Measurements from ENCODE around the gene RALY.
A peak's percentile ranks its signal among the peaks of the same experiment; 100 is the strongest.
"Not testable (repeated sequence)": the region's sequence is repeated elsewhere in the genome, so short reads cannot be mapped to it uniquely, and the experiment has no call there.

Gene RALY

DNA sequence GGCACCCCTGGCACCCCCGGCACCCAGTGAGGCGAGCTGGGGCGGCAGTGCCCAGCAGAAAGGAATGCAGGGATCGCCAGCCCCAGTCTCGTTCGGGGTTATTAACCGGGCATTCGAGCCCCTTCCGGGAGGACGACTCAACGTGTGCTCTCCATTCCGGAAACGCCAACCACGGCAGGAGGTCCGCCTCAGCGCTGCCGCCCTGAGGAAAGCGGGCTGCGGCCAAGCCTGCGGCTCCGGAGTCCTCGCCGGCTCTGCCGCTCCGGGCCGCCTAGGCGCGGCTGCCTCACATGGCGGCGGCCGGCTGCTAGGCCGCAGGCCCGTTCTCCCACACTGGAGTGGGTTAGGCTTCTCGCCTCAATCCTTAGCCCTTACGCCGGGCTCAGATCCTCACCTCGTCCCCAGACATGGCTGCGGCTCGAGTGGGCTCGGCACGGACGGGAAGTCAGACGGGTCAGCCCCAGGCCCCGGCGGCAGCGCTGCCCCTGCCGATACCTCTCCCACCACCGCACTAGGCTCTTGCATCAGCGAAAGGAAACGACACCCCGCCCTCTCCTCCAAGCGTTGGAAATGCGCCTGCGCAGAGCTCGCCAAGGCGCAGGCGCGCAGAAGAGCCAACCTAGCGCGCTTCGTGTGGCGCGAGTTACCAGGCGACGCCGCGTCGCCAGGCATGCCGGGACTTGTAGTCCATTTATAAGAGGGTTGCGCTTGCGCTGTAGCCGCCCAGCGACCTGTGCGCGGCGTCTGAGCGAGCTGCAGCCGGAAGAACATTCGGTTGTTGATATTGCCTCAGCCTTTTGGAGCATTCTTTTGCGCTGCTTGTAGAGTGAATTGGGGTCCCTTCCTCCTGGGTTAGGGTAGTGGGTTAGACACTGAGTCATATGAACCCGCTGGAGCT lies 118.2 kb downstream of the RALY start, which contains the start of gene EIF2S2:
TSS of gene EIF2S2 (minus strand) at position 542 of the 898 bp plus-strand sequence. CDS start at position 409, 133 bp downstream.
- DNase-seq: peak; percentile 89

- peak; percentile 57 for DNase-seq
Observed at GRCh38 chr20:34112600-34113101, 118.9 kb downstream of the RALY start.

GRCh38 chr20:34114809-34115208 lies 121.1 kb downstream of the RALY start:
- no peak for DNase-seq

- no peak for DNase-seq
Observed at GRCh38 chr20:34115232-34115631, 121.5 kb downstream of the RALY start.

GRCh38 chr20:34120213-34120612 lies 126.5 kb downstream of the RALY start:
- DNase-seq: no peak

DNA sequence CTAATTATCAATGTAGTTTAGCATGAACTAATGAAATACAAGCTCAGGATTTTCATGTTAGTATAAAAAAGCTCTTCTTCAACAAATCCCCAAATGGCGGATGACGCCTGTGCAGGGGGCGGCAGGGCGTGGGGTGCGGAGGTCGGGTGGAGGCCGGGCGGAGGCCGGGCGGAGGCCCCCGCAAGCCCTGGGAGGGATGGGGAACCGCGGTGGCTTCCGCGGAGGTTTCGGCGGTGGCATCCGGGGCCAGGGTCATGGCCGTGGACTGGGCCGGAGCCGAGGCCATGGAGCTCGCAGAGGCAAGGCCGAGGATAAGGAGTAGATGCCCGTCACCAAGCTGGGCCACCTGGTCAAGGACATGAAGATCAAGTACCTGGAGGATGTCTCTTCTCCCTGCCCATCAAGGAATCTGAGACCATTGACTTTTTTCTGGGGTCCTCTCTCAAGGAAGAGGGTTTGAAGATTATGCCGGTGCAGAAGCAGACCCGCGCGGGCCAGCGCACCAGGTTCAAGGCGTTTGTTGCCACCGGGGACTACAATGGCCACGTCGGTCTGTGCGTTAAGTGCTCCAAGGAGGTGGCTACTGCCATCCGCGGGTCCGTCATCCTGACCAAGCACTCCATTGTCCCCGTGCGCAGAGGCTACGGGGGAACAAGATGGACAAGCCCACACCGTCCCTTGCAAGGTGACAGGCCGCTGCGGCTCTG lies 128.7 kb downstream of the RALY start:
- DNase-seq: no peak

- no peak for DNase-seq
Observed at GRCh38 chr20:34123309-34123708, 129.6 kb downstream of the RALY start.

DNA sequence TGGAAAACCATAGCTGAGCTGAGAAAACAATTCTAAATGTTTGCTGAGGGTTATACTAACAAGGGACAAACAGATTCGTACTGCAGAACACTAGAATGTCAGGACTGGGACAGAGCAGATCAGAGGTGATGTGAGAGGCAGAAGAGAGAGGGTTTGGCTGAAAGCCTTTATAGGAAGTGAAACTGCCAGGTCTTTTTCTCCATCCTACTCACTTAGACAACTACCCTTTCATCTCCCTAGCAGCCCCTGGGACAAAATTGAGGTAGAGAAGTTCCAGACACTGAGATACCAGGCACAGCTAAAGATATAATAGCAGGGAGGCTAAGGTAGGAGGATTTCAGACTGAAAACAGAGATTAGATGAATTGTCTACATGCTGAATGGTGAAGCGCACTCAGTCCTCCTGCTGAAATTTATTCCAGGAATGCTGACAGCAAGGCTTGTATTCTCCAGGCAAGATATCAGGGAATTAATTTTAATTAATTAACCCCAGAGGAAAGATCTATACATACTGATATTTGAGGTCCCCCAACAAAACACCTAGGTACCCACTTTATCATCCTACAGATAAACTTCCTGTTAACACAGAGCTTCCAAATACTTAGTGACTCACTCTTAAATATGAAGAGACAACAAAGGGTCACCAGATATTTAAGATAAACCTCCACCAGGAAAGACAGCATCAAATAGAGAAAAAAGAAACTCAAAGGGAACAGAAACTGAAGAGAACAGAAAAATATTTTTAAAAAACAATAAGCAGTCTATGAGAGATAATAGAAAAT lies 130.9 kb downstream of the RALY start:
- DNase-seq: no peak

DNA sequence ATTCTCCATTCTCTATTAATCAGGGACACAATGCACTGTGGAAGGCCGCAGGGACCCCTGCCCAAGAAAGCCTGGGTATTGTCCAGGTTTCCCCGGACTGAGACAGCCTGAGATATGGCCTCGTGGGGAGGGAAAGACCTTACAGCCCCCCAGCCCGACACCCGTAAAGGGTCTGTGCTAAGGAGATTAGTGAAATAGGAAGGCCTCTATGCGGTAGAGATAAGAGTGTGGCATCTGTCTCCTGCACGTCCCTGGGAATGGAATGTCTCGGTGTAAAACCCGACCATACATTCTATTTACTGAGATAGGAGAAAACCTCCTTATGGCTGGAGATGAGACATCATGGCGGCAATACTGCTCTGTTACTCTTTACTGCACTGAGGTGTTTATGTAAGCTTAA lies 134.1 kb downstream of the RALY start:
- no peak for DNase-seq

DNA sequence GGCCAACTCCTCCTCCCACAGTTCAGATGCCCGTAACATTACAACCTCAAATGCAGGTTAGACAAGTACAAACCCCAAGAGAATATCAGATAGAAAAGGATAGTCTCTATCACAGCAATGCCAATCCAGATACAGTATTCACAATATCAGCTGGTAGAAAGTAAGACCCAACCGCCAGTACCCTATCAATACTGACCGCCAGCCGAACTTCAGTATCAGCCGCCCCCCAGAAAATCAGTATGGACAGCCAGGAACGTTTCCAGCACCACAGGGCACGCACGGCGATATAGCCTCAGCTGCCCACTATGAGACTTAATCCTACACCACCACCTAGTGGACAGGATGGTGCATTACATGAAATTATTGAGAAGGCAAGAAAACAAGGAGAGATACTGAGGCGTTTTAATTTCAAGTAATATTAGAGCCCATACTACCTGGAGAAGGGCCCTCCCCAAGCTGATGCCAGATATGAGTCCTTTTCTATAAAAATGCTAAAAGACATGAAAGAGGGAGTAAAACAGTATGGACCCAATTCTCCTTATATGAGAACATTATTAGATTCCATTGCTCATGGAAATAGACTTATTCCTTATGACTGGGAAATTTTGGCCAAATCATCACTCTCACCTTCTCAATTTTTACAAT lies 135.9 kb downstream of the RALY start:
- peak; percentile 72 for DNase-seq

DNA sequence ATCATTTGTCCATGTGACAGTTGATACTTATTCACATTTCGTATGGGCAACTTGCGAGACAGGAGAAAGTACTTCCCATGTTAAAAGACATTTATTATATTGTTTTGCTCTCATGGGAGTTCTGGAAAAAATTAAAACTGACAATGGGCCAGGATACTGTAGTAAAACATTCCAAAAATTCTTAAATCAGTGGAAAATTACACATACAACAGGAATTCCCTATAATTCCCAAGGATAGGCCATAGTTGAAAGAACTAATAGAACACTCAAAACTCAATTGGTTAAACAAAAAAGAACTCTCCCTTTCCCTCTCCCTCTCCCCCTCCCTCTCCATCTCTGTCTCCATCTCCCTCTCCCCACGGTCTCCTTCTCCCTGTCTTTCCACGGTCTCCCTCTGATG lies 137.8 kb downstream of the RALY start:
- DNase-seq: no peak

DNA sequence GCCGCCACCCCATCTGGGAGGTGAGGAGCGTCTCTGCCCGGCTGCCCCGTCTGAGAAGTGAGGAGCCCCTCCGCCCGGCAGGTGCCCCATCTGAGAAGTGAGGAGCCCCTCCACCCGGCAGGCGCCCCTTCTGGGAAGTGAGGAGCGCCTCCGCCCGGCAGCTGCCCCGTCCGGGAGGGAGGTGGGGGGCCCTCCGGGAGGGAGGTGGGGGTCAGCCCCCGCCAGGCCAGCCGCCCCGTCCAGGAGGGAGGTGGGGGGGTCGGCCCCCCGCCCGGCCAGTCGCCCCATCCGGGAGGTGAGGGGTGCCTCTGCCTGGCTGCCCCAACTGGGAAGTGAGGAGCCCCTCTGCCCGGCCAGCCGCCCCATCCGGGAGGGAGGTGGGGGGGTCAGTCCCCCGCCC lies 138.8 kb downstream of the RALY start:
- not testable (repeated sequence) for DNase-seq

DNA sequence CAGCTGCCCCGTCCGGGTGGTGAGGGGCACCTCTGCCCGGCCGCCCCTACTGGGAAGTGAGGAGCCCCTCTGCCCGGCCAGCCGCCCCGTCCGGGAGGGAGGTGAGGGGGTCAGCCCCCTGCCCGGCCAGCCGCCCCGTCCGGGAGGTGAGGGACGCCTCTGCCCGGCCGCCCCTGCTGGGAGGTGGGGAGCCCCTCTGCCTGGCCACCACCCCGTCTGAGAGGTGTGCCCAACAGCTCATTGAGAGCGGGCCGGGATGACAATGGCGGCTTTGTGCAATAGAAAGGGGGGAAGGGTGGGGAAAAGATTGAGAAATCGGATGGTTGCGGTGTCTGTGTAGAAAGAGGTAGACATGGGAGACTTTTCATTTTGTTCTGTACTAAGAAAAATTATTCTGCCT lies 139.2 kb downstream of the RALY start:
- not testable (repeated sequence) for DNase-seq

- not testable (repeated sequence) for DNase-seq
Observed at GRCh38 chr20:34133365-34133860, 139.7 kb downstream of the RALY start.

Data from DMS79 treated with DMSO at 0.1 percent for 48 hours (cell line).